Measurements from ENCODE around the gene SNAPC3. TPM values are rescaled to one million over a fixed set of nuclear protein-coding genes. Genes with fewer than 3 reads are reported as not detected.

The SNAPC3 gene
- 50.1 and 57.2 TPM in 2 replicates for total RNA-seq (2014; rRNA removed; shearing (Covaris generic))

GRCh38 chr9:15422372-15423230 is at the start of gene SNAPC3:
Gene SNAPC3, plus strand, starts transcription at chr9:15422876. Its CDS starts 4 bp downstream, at chr9:15422880.

GRCh38 chr9:15510789-15511575 is 88.3 kb downstream of the SNAPC3 start, which contains the start of gene PSIP1:
Gene PSIP1, minus strand, starts transcription at chr9:15510970. Its CDS starts 782 bp downstream, at chr9:15510188.

Small RNA genes within 50 kb of the gene (small RNA-seq; reads per million reads assigned to genes)
- gene RNU6-319P: not detected

Other genes with a start within 250 kb of the SNAPC3 start
- gene TTC39B, start 115.7 kb upstream of the SNAPC3 start, total RNA-seq (2014; rRNA removed; shearing (Covaris generic)): 3.9 and 6.7 TPM in 2 replicates
- 147 and 160 TPM in 2 replicates for gene PSIP1, start 88.1 kb downstream of the SNAPC3 start, total RNA-seq (2014; rRNA removed; shearing (Covaris generic))
- gene CCDC171, start 130.2 kb downstream of the SNAPC3 start, total RNA-seq (2014; rRNA removed; shearing (Covaris generic)): 2.5 and 2.9 TPM in 2 replicates